ENCODE data around the gene NDUFS6. TPM values are rescaled to one million over a fixed set of nuclear protein-coding genes. Genes with fewer than 3 reads are reported as not detected.

The NDUFS6 gene
- total RNA-seq, 1 experiment from 2014 or later, result 72.8 TPM

DNA sequence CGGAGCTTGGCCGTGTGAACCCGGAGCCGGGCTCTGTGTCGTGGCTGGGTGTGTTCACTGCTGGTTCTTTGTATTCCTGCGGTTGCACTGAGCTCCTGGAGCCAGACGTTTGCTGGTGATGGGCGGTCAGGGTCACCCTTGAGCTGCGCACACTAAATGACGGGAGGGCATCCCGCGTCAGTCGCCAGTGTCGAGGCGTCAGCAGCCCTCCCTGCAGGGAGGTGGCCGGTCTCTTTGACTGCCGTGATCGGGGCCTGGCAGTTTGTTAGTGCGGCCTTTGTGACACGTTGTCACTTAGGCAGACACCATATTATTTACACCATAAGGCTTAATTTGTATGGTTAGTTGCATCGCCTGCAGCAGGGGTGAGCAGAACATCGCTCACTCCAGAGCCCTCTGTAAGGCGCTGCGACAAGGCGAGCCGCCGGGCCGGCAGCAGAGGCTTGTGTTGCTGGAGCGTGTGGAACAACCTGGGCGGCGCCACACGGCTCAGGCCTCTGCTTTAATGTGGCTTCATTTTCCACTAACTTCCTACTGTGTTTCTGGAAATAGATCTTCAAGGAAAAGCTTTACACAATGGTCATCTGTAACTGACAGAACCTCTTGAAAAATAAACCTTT, 8.3 kb downstream of the NDUFS6 start:
- TF ChIP-seq EZH2 (IDR thresholded peaks at IDR 0.05; ENCODE audit: borderline replicate concordance, low read depth, low read length, poor library complexity, severe bottlenecking), result no peak
- TF ChIP-seq, protein P1, sequence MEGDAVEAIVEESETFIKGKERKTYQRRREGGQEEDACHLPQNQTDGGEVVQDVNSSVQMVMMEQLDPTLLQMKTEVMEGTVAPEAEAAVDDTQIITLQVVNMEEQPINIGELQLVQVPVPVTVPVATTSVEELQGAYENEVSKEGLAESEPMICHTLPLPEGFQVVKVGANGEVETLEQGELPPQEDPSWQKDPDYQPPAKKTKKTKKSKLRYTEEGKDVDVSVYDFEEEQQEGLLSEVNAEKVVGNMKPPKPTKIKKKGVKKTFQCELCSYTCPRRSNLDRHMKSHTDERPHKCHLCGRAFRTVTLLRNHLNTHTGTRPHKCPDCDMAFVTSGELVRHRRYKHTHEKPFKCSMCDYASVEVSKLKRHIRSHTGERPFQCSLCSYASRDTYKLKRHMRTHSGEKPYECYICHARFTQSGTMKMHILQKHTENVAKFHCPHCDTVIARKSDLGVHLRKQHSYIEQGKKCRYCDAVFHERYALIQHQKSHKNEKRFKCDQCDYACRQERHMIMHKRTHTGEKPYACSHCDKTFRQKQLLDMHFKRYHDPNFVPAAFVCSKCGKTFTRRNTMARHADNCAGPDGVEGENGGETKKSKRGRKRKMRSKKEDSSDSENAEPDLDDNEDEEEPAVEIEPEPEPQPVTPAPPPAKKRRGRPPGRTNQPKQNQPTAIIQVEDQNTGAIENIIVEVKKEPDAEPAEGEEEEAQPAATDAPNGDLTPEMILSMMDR (conservative IDR thresholded peaks at IDR 0.05; ENCODE audit: low read depth, low read length), result no peak
- H3K27ac ChIP-seq (ENCODE audit: low read depth, low read length, poor library complexity, severe bottlenecking), result no peak overlapping the region
- no TSS peak for BruUV-seq (replicated peaks)
- H3K4me1 ChIP-seq (ENCODE audit: insufficient read depth, low read length, poor library complexity, severe bottlenecking), result no peaks in the 10 kb centered on the region
- H3K36me3 ChIP-seq (ENCODE audit: insufficient read depth, low read length, poor library complexity, severe bottlenecking), result peaks cover 83% of the 10 kb centered on the region
- DNase-seq (ENCODE audit: low spot score), result no peak
- H3K4me3 ChIP-seq (ENCODE audit: low read depth, low read length, poor library complexity, severe bottlenecking), result no peak overlapping the region
- no peaks in the 10 kb centered on the region for H3K27me3 ChIP-seq (replicated peaks; ENCODE audit: insufficient read depth, low read depth, low read length, poor library complexity)
- CTCF ChIA-PET, result no interaction called here
- intact Hi-C loops (cut with micrococcal nuclease; ENCODE audit: unreplicated experiment), result no loop called here
- H3K9me3 ChIP-seq (ENCODE audit: low read depth, low read length, poor library complexity, severe bottlenecking), result no peaks in the 10 kb centered on the region
- POLR2A ChIA-PET (ENCODE audit: low non-redundant PET), result no interaction called here

DNA sequence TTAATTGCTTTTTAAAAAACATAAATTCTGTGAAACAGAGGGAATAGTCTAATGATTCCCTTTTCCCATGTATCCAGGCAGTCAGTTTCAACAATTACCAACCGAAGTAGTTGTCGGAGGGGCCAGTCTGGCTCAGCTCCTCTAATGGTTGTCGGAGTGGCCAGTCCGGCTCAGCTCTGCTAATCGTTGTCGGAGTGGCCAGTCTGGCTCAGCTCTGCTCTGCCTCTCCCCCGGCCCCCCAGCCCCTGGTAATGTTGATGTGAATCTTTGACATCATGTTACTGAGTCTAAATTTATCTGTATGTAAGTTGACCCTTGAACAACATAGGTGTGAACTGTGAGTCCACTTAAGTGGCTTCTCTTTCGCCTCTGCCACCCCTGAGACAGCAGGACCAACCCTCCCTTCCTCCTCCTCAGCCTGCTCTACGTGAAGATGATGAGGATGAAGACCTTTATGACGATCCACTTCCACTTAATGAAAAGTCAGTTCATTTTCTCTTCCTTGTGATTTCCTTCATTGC, 9.4 kb downstream of the NDUFS6 start:
- intact Hi-C loops (cut with micrococcal nuclease; ENCODE audit: unreplicated experiment), result no loop called here
- CTCF ChIA-PET, result no interaction called here
- Histone ChIP-seq H3K4me1 (ENCODE audit: insufficient read depth, low read length, poor library complexity, severe bottlenecking) (no peaks in the 10 kb centered on the region), H3K27ac (ENCODE audit: low read depth, low read length, poor library complexity, severe bottlenecking) (no peak overlapping the region), H3K27me3 (replicated peaks; ENCODE audit: insufficient read depth, low read depth, low read length, poor library complexity) (no peaks in the 10 kb centered on the region), H3K36me3 (ENCODE audit: insufficient read depth, low read length, poor library complexity, severe bottlenecking) (peaks cover 84% of the 10 kb centered on the region), H3K4me3 (ENCODE audit: low read depth, low read length, poor library complexity, severe bottlenecking) (no peak overlapping the region), H3K9me3 (ENCODE audit: low read depth, low read length, poor library complexity, severe bottlenecking) (no peaks in the 10 kb centered on the region)
- no peak for DNase-seq (ENCODE audit: low spot score)
- TF ChIP-seq, protein P1 (conservative IDR thresholded peaks at IDR 0.05; ENCODE audit: low read depth, low read length), result no peak
- TF ChIP-seq EZH2 (IDR thresholded peaks at IDR 0.05; ENCODE audit: borderline replicate concordance, low read depth, low read length, poor library complexity, severe bottlenecking), result no peak
- no TSS peak for BruUV-seq (replicated peaks)
- POLR2A ChIA-PET (ENCODE audit: low non-redundant PET), result no interaction called here

DNA sequence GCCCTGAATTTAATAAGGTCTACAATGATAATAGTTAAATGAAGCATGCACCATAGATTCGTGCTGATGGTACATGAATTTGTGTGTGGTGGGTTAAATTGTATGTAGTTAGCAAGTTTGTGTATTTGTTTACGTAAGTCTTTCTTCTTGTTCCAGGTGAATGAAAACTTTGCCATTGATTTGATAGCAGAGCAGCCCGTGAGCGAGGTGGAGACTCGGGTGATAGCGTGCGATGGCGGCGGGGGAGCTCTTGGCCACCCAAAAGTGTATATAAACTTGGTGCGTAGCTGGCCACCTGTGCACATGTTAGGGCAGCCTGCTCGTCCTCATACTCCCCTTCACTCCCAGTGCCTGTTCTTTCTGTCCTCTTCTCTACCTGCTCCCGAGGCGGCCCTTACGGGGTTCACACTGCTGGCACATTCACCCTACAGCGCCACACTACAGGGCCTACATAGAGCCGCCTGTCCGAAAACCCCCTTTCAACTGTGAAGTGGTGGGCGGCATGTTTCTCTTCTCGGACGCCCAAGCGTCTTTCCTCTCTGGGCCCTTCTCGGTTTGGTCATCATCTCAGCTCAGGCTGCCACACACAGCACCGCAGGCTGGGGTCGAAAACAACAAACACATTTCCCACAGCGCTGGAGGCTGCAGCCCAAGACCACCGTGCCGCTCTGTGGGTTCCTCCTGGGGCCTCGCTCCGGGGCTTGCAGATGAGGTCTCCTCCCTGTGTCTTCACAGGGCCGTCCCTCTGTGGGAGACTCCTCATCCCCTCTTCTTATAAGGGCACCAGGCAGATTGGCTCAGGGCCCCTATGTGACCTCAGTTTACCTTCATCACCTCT, 13.2 kb downstream of the NDUFS6 start:
- CTCF ChIA-PET, result no interaction called here

More for the DNA sequence above, 13.2 kb downstream of the NDUFS6 start:
- Histone ChIP-seq H3K4me3 (ENCODE audit: low read depth, low read length, poor library complexity, severe bottlenecking) (no peak overlapping the region), H3K36me3 (ENCODE audit: insufficient read depth, low read length, poor library complexity, severe bottlenecking) (peaks cover 66% of the 10 kb centered on the region), H3K27ac (ENCODE audit: low read depth, low read length, poor library complexity, severe bottlenecking) (no peak overlapping the region), H3K27me3 (replicated peaks; ENCODE audit: insufficient read depth, low read depth, low read length, poor library complexity) (no peaks in the 10 kb centered on the region), H3K9me3 (ENCODE audit: low read depth, low read length, poor library complexity, severe bottlenecking) (no peaks in the 10 kb centered on the region), H3K4me1 (ENCODE audit: insufficient read depth, low read length, poor library complexity, severe bottlenecking) (no peaks in the 10 kb centered on the region)
- POLR2A ChIA-PET (ENCODE audit: low non-redundant PET), result no interaction called here
- intact Hi-C loops (cut with micrococcal nuclease; ENCODE audit: unreplicated experiment), result no loop called here
- no peak for DNase-seq (ENCODE audit: low spot score)
- BruUV-seq (replicated peaks), result no TSS peak
- no peak for TF ChIP-seq EZH2 (IDR thresholded peaks at IDR 0.05; ENCODE audit: borderline replicate concordance, low read depth, low read length, poor library complexity, severe bottlenecking)
- TF ChIP-seq, protein P1 (conservative IDR thresholded peaks at IDR 0.05; ENCODE audit: low read depth, low read length), result no peak
